OCI-LY7 (cell line): ENCODE results near the gene TMEM63B.

Experiments
- EZH2phosphoT487 ChIP-seq: fragments of 200-600 bp; sonication (generic); IDR thresholded peaks from 2 replicates; pipeline ENCODE4 v1.6.1; 2018; ENCODE audit warnings: low read depth, borderline replicate concordance, mild to moderate bottlenecking, mixed run types, antibody characterized with exemption, low read length, moderate library complexity, mixed read lengths
- TF ChIP-seq, protein P1 (sequence below): fragments of 200-600 bp; sonication (generic); conservative IDR thresholded peaks from 2 replicates; pipeline ENCODE4 v1.5.1; 2014; ENCODE audit warnings: mild to moderate bottlenecking, antibody characterized with exemption, low read length, moderate library complexity, mixed read lengths

DNA sequence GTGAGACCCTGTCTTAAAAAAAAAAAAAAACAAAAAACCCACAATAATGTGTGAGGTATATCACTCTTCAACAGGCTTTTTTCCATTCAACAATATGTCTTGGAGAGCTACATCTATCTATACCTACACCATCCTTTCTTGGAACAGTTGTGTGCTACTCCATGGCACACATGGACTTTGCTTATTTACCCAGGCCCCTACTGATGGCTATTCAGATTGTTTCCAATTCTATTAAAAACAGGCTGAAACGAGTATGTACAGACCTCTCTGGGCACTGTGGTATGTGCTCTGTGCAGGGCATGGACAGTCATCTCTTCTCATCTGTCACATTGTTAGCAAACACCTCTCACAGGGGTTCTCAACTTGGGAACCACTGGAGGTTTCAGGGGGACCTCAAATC, 28.2 kb upstream of the TMEM63B start:
- TF ChIP-seq, protein P1, sequence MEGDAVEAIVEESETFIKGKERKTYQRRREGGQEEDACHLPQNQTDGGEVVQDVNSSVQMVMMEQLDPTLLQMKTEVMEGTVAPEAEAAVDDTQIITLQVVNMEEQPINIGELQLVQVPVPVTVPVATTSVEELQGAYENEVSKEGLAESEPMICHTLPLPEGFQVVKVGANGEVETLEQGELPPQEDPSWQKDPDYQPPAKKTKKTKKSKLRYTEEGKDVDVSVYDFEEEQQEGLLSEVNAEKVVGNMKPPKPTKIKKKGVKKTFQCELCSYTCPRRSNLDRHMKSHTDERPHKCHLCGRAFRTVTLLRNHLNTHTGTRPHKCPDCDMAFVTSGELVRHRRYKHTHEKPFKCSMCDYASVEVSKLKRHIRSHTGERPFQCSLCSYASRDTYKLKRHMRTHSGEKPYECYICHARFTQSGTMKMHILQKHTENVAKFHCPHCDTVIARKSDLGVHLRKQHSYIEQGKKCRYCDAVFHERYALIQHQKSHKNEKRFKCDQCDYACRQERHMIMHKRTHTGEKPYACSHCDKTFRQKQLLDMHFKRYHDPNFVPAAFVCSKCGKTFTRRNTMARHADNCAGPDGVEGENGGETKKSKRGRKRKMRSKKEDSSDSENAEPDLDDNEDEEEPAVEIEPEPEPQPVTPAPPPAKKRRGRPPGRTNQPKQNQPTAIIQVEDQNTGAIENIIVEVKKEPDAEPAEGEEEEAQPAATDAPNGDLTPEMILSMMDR = no peak
- no peak for TF ChIP-seq EZH2phosphoT487
